Amygdala (tissue), 56 donors: ENCODE data around the gene DCST1.

Experiments
- DNase-seq, 56 donors: peaks; one replicate each; lab custom pipeline; 2025; lab: John Stamatoyannopoulos, UW

The DCST1 gene

DNA sequence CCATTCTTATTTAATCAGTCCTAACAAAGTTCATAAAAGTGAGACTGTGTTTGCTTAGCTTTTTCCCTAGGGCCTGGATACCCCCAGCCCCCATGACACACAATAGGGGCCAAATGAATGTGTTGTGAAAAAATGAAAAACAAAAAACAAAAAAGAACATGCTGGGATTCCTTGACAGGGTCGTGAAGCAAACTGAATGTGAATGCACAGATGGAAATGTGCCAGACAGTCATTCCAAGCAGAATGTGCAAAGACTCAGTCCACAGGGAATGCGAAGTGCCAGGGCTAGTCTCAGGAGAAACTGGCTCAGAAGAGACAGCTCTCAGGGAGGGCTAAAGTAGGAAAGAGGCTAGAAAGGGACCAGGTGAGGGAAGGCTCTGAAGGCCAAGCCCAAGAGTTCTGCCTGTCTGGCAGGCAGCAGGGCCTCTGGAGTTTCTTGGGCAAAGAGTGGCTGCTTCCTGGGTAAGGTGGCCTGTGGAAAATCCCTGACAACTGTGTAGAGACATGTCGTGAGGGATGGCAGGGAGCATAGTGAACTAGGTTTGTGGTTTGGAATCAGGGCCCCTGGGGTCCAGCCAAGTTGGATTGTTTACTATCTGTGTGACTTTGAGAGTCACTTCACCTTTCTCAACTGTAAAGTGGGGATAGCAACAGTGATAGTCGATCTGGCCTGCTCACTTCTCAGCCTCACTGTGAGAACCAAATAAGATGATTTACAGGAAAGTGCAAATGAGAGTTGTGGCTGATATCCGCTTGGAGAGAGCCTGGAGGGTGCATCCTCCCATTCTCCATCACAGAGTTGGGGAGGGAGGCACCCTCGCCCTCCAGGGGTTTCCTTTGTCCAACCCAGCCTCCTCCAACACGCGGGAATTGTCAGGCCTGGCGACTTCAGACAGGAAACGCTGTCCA lies 16.3 kb downstream of the DCST1 start:
- DNase-seq: peak in 3 of 56 donors; percentile 15 to 35 (median 20)

DNA sequence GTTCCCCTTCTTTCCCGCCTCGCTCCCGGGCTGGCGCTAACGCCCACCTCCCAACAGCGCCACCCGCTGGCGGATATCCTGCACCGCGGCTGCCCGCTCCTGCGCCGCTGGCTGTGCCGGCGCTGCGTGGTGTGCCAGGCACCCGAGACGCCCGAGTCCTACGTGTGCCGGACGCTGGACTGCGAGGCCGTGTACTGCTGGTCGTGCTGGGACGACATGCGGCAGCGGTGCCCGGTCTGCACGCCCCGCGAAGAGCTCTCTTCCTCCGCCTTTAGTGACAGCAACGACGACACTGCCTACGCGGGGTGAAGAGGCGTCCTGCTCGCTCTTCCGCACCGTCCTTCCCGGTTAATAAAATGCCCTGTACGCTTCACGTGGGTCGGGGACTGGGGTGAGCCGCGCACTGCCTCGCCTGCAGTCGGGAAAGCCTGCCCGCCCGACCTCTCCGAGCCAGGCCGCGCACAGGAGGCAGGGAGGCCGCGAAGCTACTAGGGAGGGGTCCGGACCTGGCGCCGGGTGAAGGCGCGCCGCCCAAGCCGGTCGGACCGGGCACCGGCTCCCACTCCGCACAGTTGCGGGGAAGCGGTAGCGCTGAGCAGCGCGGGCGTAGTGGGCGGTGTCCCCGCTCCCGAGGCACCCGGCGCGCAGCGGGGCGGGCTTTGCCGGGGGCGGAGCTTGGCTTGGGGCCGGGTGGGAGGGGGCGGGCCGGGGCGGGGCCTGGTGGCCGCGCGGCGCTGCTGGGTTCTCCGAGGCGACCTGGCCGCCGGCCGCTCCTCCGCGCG lies 17.1 kb downstream of the DCST1 start, which contains the start of gene ADAM15:
TSS of gene ADAM15 (plus strand) at position 757 of the 782 bp plus-strand sequence. CDS start 71 bp downstream, outside the sequence.
- peak in 52 of 56 donors; percentile 10 to 84 (median 66) for DNase-seq

DNA sequence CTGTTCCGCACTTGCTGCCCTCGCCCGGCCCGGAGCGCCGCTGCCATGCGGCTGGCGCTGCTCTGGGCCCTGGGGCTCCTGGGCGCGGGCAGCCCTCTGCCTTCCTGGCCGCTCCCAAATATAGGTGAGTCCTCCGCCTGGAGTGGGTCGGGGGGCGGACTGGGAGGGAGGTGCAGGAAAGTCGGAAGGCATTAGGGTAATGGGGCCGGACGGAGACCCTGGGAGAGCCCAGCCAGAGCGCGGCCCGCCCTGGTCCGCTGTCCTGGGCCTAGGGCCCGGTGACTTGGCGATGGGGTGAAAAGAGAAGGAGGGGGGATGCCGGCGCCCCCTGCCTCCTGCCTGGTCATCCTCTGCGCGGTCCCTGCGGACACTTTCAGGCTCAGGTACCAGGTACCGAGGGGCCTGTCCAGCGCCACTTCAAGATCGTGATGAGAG lies 17.7 kb downstream of the DCST1 start:
- peak in 6 of 56 donors; percentile 35 to 58 (median 50) for DNase-seq

DNA sequence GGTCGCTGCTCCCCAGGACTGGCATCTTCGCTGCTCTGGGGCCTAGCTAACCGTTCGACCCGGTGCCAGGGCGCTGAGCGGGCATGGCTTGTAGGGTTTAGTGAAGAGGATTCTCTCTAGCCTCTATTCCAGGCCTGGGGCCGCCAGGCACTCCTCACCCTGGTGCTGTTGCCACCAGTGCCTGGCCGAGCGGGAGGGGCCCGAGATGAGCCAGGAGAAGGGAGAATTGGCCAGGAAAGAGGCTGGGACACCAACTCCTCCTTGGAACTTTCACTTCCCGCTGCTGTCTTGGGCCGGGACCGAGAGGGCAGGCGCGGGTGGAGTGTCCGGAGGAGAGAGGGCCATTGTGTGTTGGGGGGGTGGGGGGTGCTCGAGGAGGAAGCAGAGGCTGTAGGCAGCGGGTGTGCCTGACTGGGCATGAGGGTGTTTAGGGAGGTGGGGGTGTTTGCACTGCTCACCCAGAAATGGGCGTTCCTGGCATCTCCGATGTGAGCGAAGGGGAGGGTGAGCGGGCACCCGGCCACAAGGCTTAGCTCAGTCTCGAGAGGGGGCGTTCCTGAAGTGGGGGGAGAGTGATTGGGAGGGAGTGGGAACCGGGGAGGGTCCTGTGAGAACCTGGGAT lies 18.3 kb downstream of the DCST1 start:
- peak in 39 of 56 donors; percentile 4 to 70 (median 48) for DNase-seq

DNA sequence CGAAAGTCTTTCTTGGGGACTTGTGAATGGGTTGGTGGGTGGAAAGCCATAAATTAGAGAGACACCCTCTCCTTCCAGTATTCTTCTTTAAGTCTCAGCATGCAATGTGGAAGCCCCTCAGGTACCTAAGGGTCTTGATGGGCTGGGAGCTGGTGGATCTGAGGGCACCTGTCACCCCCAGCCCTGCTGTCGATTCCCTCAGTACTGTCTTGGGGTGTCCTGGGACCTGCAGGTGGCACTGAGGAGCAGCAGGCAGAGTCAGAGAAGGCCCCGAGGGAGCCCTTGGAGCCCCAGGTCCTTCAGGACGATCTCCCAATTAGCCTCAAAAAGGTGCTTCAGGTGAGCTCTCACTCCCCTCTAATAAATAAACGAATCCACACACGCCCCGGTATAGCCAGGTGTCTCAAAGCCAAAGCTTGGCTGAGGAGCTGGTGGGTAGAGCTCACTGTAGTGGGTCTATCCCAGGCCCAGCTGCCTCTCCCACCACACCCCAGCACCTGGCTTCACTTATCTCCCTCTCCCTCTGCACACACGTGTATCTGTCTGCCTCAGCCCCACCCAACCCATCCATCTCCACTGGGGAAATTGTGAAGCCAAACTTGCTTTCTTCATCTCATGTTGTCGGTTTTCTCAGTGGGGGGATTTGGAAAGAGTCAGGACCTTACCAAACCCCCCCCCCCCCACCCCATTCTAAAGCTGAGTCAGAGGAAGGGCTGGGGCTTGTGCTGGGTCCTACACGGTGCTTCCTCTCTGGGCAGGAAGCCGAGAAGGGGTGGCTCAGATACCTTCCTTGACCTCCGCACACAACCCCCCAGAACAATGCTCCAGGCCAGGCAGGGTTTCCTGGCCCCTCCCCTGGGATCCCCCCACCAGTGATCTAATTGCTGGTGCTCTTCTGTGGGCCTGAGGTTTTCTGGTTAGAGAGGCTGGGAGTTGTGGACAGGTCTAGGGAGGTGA lies 19.1 kb downstream of the DCST1 start:
- DNase-seq: peak in 1 of 56 donors; percentile 9

DNA sequence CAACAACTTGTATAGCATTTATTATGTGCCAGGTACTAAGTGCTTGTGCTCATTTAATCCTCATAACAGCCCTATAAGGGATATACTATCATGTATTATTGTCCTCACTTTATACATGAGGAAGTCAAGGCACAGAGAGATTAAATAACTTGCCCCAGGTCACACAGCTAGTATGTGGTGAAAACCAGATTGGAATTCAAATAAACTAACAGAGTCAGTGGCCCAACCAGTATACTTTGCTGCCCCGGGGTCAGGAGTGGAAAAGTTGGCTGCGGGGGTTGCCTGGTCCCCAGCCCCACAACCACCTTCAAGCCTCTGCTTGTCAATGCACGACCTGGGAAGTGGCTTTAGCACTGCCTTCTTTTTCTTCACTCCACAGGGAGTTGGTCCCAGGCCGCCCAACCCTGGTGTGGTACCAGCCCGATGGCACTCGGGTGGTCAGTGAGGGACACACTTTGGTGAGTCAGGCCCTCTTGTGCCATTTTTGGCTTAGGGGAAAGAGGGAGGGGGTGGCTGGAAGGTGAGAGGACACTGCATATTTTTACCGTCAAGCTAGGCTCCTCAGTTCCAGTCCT lies 20.0 kb downstream of the DCST1 start:
- DNase-seq: no peak

DNA sequence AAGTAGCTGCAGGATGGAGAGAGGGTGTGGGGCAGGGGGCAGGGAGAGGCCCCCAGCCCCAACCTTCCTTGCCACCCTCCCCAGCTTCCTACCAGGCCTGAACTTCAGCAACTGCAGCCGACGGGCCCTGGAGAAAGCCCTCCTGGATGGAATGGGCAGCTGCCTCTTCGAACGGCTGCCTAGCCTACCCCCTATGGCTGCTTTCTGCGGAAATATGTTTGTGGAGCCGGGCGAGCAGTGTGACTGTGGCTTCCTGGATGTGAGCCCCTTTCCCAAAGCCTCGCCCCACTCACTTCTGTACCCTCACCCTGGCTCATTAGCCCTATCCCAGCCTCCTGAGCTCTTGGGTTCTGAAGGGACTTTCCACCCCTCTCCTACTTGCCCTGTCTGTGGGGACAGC lies 23.5 kb downstream of the DCST1 start:
- DNase-seq: no peak

DNA sequence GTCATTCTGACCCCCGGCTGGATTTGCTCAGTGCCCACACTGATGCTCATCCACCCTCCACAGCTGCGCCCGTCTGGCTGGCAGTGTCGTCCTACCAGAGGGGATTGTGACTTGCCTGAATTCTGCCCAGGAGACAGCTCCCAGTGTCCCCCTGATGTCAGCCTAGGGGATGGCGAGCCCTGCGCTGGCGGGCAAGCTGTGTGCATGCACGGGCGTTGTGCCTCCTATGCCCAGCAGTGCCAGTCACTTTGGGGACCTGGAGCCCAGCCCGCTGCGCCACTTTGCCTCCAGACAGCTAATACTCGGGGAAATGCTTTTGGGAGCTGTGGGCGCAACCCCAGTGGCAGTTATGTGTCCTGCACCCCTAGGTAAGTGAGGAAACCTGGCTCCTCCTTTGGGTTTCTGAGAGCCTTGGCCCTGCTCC lies 24.2 kb downstream of the DCST1 start:
- DNase-seq: no peak

DNA sequence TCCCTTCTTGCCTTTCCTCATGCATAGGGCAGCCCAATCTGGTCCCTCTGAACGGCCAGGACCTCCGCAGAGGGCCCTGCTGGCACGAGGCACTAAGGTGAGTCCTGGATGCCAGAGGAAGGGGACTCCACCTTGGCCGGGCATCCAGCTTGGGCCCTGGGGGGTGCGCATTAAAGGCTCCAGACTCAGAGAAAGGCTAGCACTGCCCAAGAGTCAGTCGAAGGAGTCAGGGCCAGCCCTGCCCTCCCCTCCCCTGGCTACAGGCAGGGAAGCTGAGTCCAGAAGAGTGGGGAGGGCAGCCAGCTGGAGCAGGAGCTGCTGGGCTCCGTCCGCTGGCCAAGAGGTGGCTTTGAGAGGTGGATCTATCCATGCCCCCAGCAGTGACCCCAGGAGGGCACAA lies 27.1 kb downstream of the DCST1 start:
- DNase-seq: no peak

DNA sequence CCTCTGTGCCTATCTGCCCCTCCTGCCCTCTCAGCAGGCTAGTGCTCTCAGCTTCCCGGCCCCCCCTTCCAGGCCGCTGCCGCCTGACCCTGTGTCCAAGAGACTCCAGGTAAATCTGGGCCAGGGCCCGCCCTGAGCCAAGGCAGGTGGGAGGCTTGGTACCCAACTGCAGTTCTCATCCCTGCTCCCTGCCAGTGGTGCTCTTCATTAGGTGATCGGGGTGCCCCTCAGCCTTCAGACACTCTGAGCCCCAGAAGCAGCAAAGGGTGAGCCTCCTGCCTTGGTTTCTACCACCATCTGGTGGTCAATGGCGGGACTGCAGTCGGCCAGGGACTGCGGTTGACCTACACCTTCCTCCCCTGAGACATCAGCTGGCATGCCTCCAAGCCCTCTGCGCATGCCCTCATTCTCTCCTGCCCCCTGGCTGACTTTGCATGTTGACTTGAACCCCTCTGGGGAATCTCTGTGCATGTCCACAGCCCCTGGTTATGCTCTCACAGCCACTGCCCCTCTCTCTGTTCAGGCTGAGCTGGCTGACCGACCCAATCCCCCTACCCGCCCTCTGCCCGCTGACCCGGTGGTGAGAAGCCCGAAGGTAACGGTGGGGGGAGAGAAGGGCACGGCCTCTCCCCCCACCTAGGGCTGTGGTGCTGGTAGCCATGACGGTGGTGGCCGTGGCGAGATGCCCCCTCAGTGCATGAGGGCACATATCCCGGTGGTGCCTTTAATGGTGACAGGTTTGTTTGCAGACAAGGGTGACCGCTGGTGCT lies 27.9 kb downstream of the DCST1 start:
- peak in 49 of 56 donors; percentile 11 to 84 (median 49) for DNase-seq

DNA sequence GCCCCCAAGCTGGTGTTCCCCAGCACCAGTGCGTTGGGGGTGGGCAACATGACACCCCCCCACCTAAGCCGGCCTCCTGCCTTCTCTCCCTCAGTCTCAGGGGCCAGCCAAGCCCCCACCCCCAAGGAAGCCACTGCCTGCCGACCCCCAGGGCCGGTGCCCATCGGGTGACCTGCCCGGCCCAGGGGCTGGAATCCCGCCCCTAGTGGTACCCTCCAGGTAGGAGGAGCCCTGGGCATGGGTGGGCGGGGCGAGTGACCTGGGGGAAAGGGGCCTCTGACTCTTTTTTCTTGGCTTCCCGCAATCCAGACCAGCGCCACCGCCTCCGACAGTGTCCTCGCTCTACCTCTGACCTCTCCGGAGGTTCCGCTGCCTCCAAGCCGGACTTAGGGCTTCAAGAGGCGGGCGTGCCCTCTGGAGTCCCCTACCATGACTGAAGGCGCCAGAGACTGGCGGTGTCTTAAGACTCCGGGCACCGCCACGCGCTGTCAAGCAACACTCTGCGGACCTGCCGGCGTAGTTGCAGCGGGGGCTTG lies 28.6 kb downstream of the DCST1 start:
- no peak for DNase-seq

DNA sequence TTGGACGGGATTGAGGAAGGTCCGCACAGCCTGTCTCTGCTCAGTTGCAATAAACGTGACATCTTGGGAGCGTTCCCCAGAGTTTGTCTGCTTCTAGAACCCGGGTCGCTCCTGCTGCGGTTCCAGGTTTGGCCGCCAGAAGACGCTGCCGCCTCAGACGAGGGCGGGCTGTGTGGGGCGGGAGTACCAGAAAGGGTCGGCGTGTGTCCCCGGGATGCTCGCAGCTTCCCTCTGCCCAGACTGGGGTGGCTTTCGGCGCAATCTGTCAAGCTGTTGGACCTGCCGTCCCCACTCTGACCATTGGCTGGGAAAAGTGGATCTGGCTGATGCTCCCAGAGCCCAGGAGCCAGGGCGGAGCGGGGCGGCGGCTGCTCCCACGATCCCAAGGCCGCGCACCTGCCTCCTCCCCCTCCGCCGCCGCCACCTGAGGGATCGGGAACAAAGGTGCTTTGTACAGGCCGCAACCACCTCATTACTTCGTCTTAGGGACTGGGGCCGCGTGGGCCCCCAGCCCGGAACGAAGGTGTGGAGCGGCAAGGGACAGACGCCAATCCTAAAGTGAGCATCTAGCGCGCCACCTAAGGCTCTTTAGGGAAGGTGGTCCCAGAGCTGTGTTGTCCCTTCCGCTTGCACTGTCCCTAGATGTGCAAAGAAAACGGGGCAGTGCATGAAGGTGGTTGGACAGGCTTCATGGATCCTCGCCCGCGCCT lies 29.2 kb downstream of the DCST1 start:
- peak in 8 of 56 donors; percentile 4 to 28 (median 12) for DNase-seq

DNA sequence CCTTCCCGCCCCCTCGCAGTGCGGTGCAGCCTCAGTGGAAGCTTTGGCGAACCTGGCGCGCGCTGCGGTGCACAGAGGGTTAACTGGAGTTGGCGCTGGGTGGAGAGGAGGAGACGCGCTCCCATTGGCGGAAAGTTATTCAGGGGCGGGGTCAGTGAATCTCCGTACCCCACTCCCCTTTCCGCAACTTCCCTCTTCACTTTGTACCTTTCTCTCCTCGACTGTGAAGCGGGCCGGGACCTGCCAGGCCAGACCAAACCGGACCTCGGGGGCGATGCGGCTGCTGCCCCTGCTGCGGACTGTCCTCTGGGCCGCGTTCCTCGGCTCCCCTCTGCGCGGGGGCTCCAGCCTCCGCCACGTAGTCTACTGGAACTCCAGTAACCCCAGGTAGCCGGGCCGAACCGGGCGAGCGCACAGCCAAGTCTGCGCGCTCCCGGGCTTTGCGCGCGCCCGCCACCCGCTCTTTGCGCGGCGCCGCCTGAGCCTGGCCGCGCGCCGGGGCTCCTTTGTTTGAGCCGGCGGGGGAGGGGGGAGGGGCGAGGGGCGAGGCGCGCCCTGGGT lies 30.0 kb downstream of the DCST1 start, which contains the start of gene EFNA4:
TSS of gene EFNA4 (plus strand) at position 191 of the 561 bp plus-strand sequence. CDS start at position 275, 84 bp downstream.
- peak in 36 of 56 donors; percentile 10 to 71 (median 43) for DNase-seq

DNA sequence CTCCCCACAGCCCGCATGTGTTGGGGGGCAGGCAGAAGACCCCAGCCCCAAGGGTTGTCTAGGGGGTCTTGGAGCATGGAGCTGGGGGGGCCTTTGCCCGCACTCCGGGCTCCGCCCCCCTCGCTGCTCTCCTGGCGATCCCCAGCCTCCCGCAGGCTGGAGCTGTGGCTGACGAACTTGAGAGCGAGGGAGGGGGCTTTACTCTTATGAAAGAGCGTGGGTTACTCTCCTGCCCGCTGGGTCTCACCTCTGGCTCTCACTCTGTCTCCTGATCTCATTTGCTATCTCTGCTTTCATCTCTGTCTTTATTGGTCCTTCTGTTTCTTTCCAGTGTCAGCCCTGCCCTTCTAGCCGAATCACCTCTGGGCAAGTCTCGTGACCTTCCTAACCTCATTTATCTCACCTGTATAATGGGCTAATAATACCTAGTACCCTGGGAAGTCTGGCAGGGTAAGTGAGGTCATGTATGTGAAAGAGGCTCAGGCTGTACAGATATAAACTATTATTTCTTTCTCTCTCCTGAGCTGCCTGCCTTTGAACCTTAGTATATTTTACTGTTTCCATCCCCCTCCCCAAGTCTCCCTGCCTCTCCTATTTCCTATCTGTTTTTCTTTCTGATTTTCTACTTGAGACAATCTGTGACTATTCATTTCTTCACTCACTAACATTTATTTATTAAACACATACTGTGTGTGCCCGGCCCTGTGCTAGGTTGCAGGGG lies 30.6 kb downstream of the DCST1 start:
- peak in 3 of 56 donors; percentile 30 to 55 (median 39) for DNase-seq

DNA sequence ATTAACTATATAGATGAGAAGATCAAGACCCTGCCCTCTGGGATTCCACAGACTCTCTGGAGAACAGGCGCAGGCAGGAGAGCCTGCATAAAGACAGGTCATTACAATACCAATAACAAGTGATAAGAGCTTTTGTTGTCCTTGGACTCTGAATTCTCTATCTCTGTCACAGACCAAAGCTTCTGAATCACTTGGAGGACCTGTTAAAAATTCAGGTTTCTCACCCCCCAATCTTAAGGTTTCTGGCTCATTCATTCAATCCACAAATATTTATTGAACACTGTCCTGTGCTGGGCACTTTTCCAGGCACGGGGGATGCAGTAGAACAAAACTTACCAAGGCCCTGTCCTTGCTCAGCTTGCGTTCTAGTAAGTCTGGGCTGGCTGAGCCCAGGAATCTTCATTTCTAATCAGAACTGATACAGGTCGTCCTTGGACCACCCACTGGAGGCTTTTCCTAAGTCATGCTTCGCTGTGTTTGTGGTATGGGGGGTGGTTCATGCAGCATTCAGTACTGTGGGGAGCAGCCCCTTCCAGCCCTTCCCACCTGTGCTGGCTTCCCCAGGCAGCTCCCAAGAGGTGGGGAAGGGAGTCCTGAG lies 31.3 kb downstream of the DCST1 start:
- no peak for DNase-seq

DNA sequence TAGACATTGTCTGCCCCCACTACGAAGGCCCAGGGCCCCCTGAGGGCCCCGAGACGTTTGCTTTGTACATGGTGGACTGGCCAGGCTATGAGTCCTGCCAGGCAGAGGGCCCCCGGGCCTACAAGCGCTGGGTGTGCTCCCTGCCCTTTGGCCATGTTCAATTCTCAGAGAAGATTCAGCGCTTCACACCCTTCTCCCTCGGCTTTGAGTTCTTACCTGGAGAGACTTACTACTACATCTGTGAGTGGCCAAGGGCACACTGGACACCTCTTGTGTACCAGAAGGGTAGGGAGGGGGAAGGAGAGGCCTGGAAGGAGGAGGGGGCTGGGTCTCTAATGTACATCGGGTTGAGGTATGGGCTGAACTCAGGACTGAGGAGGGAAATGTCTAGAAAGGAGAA lies 33.2 kb downstream of the DCST1 start:
- DNase-seq: no peak
